Measurements from ENCODE around the gene TMPRSS4. TPM values are rescaled to one million over a fixed set of nuclear protein-coding genes. Genes with fewer than 3 reads are reported as not detected.

The TMPRSS4 gene
- total and polyA plus RNA-seq, 2 of the 4 experiments (the other 2 are of a cell fraction): not detected

- TF ChIP-seq POLR2A (IDR thresholded peaks at IDR 0.05; ENCODE audit: low read depth, low read length) (no peak), MAZ (IDR thresholded peaks at IDR 0.05; ENCODE audit: borderline replicate concordance, low read depth, low read length) (no peak), MXI1 (IDR thresholded peaks at IDR 0.05; ENCODE audit: borderline replicate concordance, low read depth, low read length) (no peak), RFX5 (IDR thresholded peaks at IDR 0.05; ENCODE audit: low read depth, low read length) (no peak), NFE2L2 (IDR thresholded peaks at IDR 0.05; ENCODE audit: low read depth, low read length) (no peak), ELK1 (IDR thresholded peaks at IDR 0.05; ENCODE audit: borderline replicate concordance, low read depth, low read length) (no peak), FOS (IDR thresholded peaks at IDR 0.05; ENCODE audit: low read depth, low read length) (no peak), MAFK (IDR thresholded peaks at IDR 0.05; ENCODE audit: low read depth, low read length) (no peak), BHLHE40 (IDR thresholded peaks at IDR 0.05; ENCODE audit: low read depth, low read length) (no peak), USF2 (IDR thresholded peaks at IDR 0.05; ENCODE audit: low read depth, low read length) (no peak)
- no TSS peak for BruUV-seq (replicated peaks)
- H3K9me3 ChIP-seq (ENCODE audit: control insufficient read depth, insufficient read depth, low read length): no peaks in the 10 kb centered on the region
- H3K36me3 ChIP-seq (ENCODE audit: control insufficient read depth, insufficient read depth, low read length): no peaks in the 10 kb centered on the region
- no peak overlapping the region for H4K5ac ChIP-seq (ENCODE audit: low read depth, low read length)
- H4K91ac ChIP-seq (ENCODE audit: insufficient read depth, low read depth, low read length): no peak overlapping the region
- no peak overlapping the region for H3K56ac ChIP-seq (ENCODE audit: extremely low read depth, insufficient read depth, low read length)
- no peak for ATAC-seq (ENCODE audit: low read depth)
- no peak overlapping the region for H2BK5ac ChIP-seq (ENCODE audit: low read depth, low read length, poor library complexity, severe bottlenecking)
- no peak overlapping the region for H3K23ac ChIP-seq (ENCODE audit: low read depth, low read length)
- no peak overlapping the region for H2AK9ac ChIP-seq (replicated peaks; ENCODE audit: low read depth, low read length, poor library complexity)
- H3K9ac ChIP-seq (ENCODE audit: low read depth, low read length): no peak overlapping the region
- 0 out of 2 replicates have a peak, but pooled peaks cover under 1% of the 10 kb centered on the region for H3K27me3 ChIP-seq (ENCODE audit: control insufficient read depth, insufficient read depth, low read length)
- H2AK5ac ChIP-seq (ENCODE audit: low read depth, low read length): no peak overlapping the region
- no peaks in the 10 kb centered on the region for H3K4me1 ChIP-seq (ENCODE audit: control insufficient read depth, insufficient read depth, low read length)
- H3K4me2 ChIP-seq (ENCODE audit: low read depth, low read length): no peak overlapping the region
- ChIA-PET CTCF (interaction anchor here (0.6 kb wide), 1 partner anchor 93 kb away, joined by 3 read pairs; no protein-coding TSS in a partner anchor), POLR2A (ENCODE audit: unreplicated experiment) (no interaction called here)
- H3K79me1 ChIP-seq (ENCODE audit: low read depth in 1 of 2, low read length in 2 of 2): no peaks in the 10 kb centered on the region
- H3K4me3 ChIP-seq (ENCODE audit: insufficient read depth, low read depth, low read length): no peak overlapping the region
- no peak overlapping the region for H3K27ac ChIP-seq (ENCODE audit: insufficient read depth, low read length)
- H2BK20ac ChIP-seq (ENCODE audit: low read depth, low read length): no peak overlapping the region
- no peaks in the 10 kb centered on the region for H3K9me1 ChIP-seq (ENCODE audit: insufficient read depth, low read length)
- H2BK15ac ChIP-seq (ENCODE audit: low read depth, low read length): no peak overlapping the region
- no peak overlapping the region for H4K8ac ChIP-seq (ENCODE audit: low read depth in 2 of 2, low read length in 2 of 2)
- H2AFZ ChIP-seq (replicated peaks; ENCODE audit: low read length, poor library complexity): no peak overlapping the region
- no peak overlapping the region for H3K14ac ChIP-seq (replicated peaks; ENCODE audit: low read depth, low read length)
- intact Hi-C loops (cut with micrococcal nuclease) (no loop called here), in situ Hi-C loops (cut with MboI; ENCODE audit: low sequenced_read_pairs) (no loop called here), dilution Hi-C loops (cut with HindIII; ENCODE audit: low sequenced_read_pairs, unreplicated experiment) (no loop called here)
- H2BK120ac ChIP-seq (ENCODE audit: low read depth, low read length): no peak overlapping the region
- no peak overlapping the region for H3K4ac ChIP-seq (ENCODE audit: low read depth, low read length)
- WGBS, 2 experiments (ENCODE audit: extremely low coverage in 2 of 2, insufficient read length in 1 of 2): no CpG with 5 or more reads among the region's 4 CpGs
- no peak overlapping the region for H3K18ac ChIP-seq (ENCODE audit: low read depth, low read length)
- no peak for DNase-seq
- no peaks in the 10 kb centered on the region for H4K20me1 ChIP-seq (ENCODE audit: insufficient read depth, low read length)
Observed at GRCh38 chr11:118105657-118106305, 28.9 kb downstream of the TMPRSS4 start.

Measured in IMR-90 (cell line).